SU-DHL-6 (cell line): ENCODE results near the gene MADD.

Source experiments
- CTCF ChIP-seq: fragments of 200-600 bp; sonication (generic); IDR thresholded peaks from one replicate; pipeline ENCODE4 v1.5.1; 2017; ENCODE audit warnings: antibody characterized with exemption, mild to moderate bottlenecking, low read length, moderate library complexity; ENCODE audit not compliant: insufficient read depth, poor library complexity, severe bottlenecking
- EZH2phosphoT487 ChIP-seq: fragments of 200-600 bp; sonication (generic), shearing (Covaris generic); conservative IDR thresholded peaks from 2 replicates; pipeline ENCODE4 v1.6.1; 2018; ENCODE audit warnings: mild to moderate bottlenecking, antibody characterized with exemption, low read length, moderate library complexity, mixed read lengths

GRCh38 chr11:47282462-47282861, 12.5 kb downstream of the MADD start:
- TF ChIP-seq CTCF: no peak
- no peak for TF ChIP-seq EZH2phosphoT487
